ENCODE results near the gene OR51A7. TPM values are rescaled to one million over a fixed set of nuclear protein-coding genes. Genes with fewer than 3 reads are reported as not detected.
"Not testable (repeated sequence)": the region's sequence is repeated elsewhere in the genome, so short reads cannot be mapped to it uniquely, and the experiment has no call there.

The OR51A7 gene
- total RNA-seq, result not detected

GRCh38 chr11:4903484-4903883 is at the start of gene OR51A7:
OR51A7 (plus strand) TSS chr11:4903783; CDS start chr11:4907370, 3,587 bp downstream.
- no peaks in the 10 kb centered on the region for H3K36me3 Mint-ChIP-seq
- POLR2A ChIA-PET, result no interaction called here
- ATAC-seq (ENCODE audit: low read depth), result no peak
- no peaks in the 10 kb centered on the region for H3K9me3 Mint-ChIP-seq
- no peak within 1 kb of the TSS for H3K4me3 Mint-ChIP-seq
- no peak for DNase-seq
- H3K27ac Mint-ChIP-seq, result no peak within 1 kb of the TSS
- H3K4me1 Mint-ChIP-seq, result no peaks in the 10 kb centered on the region
- H3K27me3 Mint-ChIP-seq, result no peaks in the 10 kb centered on the region

- H3K4me1 Mint-ChIP-seq; POLR2A ChIA-PET; DNase-seq; H3K36me3 Mint-ChIP-seq; H3K9me3 Mint-ChIP-seq; H3K27ac Mint-ChIP-seq; ATAC-seq (ENCODE audit: low read depth); H3K4me3 Mint-ChIP-seq; H3K27me3 Mint-ChIP-seq: not testable (repeated sequence)
These were observed 49.3 kb upstream of the OR51A7 start for GRCh38 chr11:4854286-4854685.

- ATAC-seq (ENCODE audit: low read depth), result no peak
These were observed 40.9 kb upstream of the OR51A7 start for GRCh38 chr11:4862447-4863236.

GRCh38 chr11:4863876-4864275 is 39.7 kb upstream of the OR51A7 start:
- no peak for DNase-seq
- POLR2A ChIA-PET, result no interaction called here
- Mint-ChIP-seq H3K36me3 (no peaks in the 10 kb centered on the region), H3K9me3 (peaks cover 2% of the 10 kb centered on the region), H3K27ac (no peak overlapping the region), H3K4me3 (no peak overlapping the region), H3K4me1 (no peaks in the 10 kb centered on the region), H3K27me3 (no peaks in the 10 kb centered on the region)
- no peak for ATAC-seq (ENCODE audit: low read depth)

More at GRCh38 chr11:4862447-4863236, 40.9 kb upstream of the OR51A7 start:
- DNase-seq, result no peak
- peaks cover 2% of the 10 kb centered on the region for H3K9me3 Mint-ChIP-seq
- no peaks in the 10 kb centered on the region for H3K4me1 Mint-ChIP-seq
- no peaks in the 10 kb centered on the region for H3K36me3 Mint-ChIP-seq
- H3K4me3 Mint-ChIP-seq, result no peak overlapping the region
- POLR2A ChIA-PET, result no interaction called here
- no peak overlapping the region for H3K27ac Mint-ChIP-seq
- no peaks in the 10 kb centered on the region for H3K27me3 Mint-ChIP-seq

- Mint-ChIP-seq H3K4me1 (no peaks in the 10 kb centered on the region), H3K27me3 (no peaks in the 10 kb centered on the region), H3K9me3 (peaks cover 2% of the 10 kb centered on the region), H3K27ac (no peak overlapping the region), H3K36me3 (no peaks in the 10 kb centered on the region), H3K4me3 (no peak overlapping the region)
- ATAC-seq (ENCODE audit: low read depth), result no peak
- no peak for DNase-seq
- POLR2A ChIA-PET, result no interaction called here
These were observed 37.7 kb upstream of the OR51A7 start for GRCh38 chr11:4865855-4866254.

- Mint-ChIP-seq H3K27me3 (no peaks in the 10 kb centered on the region), H3K9me3 (no peaks in the 10 kb centered on the region), H3K4me1 (no peaks in the 10 kb centered on the region), H3K36me3 (no peaks in the 10 kb centered on the region), H3K27ac (no peak overlapping the region), H3K4me3 (no peak overlapping the region)
- ATAC-seq (ENCODE audit: low read depth) (no peak), DNase-seq (no peak)
- POLR2A ChIA-PET, result no interaction called here
These were observed 22.4 kb upstream of the OR51A7 start for GRCh38 chr11:4881188-4881587.

- ATAC-seq (ENCODE audit: low read depth), result no peak
- H3K27ac Mint-ChIP-seq, result no peak within 1 kb of the TSS
- H3K9me3 Mint-ChIP-seq, result no peaks in the 10 kb centered on the region
- H3K27me3 Mint-ChIP-seq, result no peaks in the 10 kb centered on the region
- no peak for DNase-seq
- no peak within 1 kb of the TSS for H3K4me3 Mint-ChIP-seq
- no peaks in the 10 kb centered on the region for H3K36me3 Mint-ChIP-seq
- H3K4me1 Mint-ChIP-seq, result no peaks in the 10 kb centered on the region
- POLR2A ChIA-PET, result no interaction called here
These were observed 21.6 kb upstream of the OR51A7 start, which contains the start of gene OR51T1 for GRCh38 chr11:4881860-4882500. OR51T1 (plus strand) TSS chr11:4881900; CDS start chr11:4881900, 0 bp downstream.

- POLR2A ChIA-PET, result no interaction called here
These were observed 21.0 kb upstream of the OR51A7 start for GRCh38 chr11:4882543-4882942.

GRCh38 chr11:4884361-4884760 is 19.2 kb upstream of the OR51A7 start:
- ATAC-seq (ENCODE audit: low read depth) (no peak), DNase-seq (no peak)
- H3K36me3 Mint-ChIP-seq, result no peaks in the 10 kb centered on the region
- H3K27me3 Mint-ChIP-seq, result no peaks in the 10 kb centered on the region
- no peak overlapping the region for H3K4me3 Mint-ChIP-seq
- no peaks in the 10 kb centered on the region for H3K9me3 Mint-ChIP-seq
- no peak overlapping the region for H3K27ac Mint-ChIP-seq
- POLR2A ChIA-PET, result no interaction called here
- no peaks in the 10 kb centered on the region for H3K4me1 Mint-ChIP-seq

More at GRCh38 chr11:4882543-4882942, 21.0 kb upstream of the OR51A7 start:
- H3K9me3 Mint-ChIP-seq, result no peaks in the 10 kb centered on the region
- H3K4me1 Mint-ChIP-seq, result no peaks in the 10 kb centered on the region
- H3K27me3 Mint-ChIP-seq, result no peaks in the 10 kb centered on the region
- H3K4me3 Mint-ChIP-seq, result no peak overlapping the region
- ATAC-seq (ENCODE audit: low read depth), result no peak
- H3K27ac Mint-ChIP-seq, result no peak overlapping the region
- DNase-seq, result no peak
- H3K36me3 Mint-ChIP-seq, result no peaks in the 10 kb centered on the region

GRCh38 chr11:4886186-4886585 is 17.4 kb upstream of the OR51A7 start:
- no peak overlapping the region for H3K4me3 Mint-ChIP-seq
- H3K27me3 Mint-ChIP-seq, result peaks cover 2% of the 10 kb centered on the region
- H3K36me3 Mint-ChIP-seq, result no peaks in the 10 kb centered on the region
- no peaks in the 10 kb centered on the region for H3K4me1 Mint-ChIP-seq
- POLR2A ChIA-PET, result no interaction called here
- H3K9me3 Mint-ChIP-seq, result no peaks in the 10 kb centered on the region
- DNase-seq, result no peak
- no peak for ATAC-seq (ENCODE audit: low read depth)
- H3K27ac Mint-ChIP-seq, result no peak overlapping the region

GRCh38 chr11:4887591-4887990 is 16.0 kb upstream of the OR51A7 start:
- Mint-ChIP-seq H3K9me3 (no peaks in the 10 kb centered on the region), H3K4me3 (no peak overlapping the region), H3K4me1 (no peaks in the 10 kb centered on the region), H3K27me3 (peaks cover 2% of the 10 kb centered on the region), H3K27ac (no peak overlapping the region), H3K36me3 (no peaks in the 10 kb centered on the region)
- no peak for ATAC-seq (ENCODE audit: low read depth)
- DNase-seq, result no peak
- POLR2A ChIA-PET, result no interaction called here

GRCh38 chr11:4890279-4890678 is 13.3 kb upstream of the OR51A7 start:
- H3K9me3 Mint-ChIP-seq, result no peaks in the 10 kb centered on the region
- H3K27me3 Mint-ChIP-seq, result peaks cover 2% of the 10 kb centered on the region
- POLR2A ChIA-PET, result no interaction called here
- DNase-seq (no peak), ATAC-seq (ENCODE audit: low read depth) (no peak)
- H3K36me3 Mint-ChIP-seq, result no peaks in the 10 kb centered on the region
- H3K27ac Mint-ChIP-seq, result no peak overlapping the region
- no peaks in the 10 kb centered on the region for H3K4me1 Mint-ChIP-seq
- no peak overlapping the region for H3K4me3 Mint-ChIP-seq

GRCh38 chr11:4891996-4892640 is 11.5 kb upstream of the OR51A7 start:
- POLR2A ChIA-PET, result no interaction called here
- DNase-seq (no peak), ATAC-seq (ENCODE audit: low read depth) (no peak)
- Mint-ChIP-seq H3K9me3 (no peaks in the 10 kb centered on the region), H3K4me1 (no peaks in the 10 kb centered on the region), H3K36me3 (no peaks in the 10 kb centered on the region), H3K27me3 (peaks cover 2% of the 10 kb centered on the region), H3K27ac (no peak overlapping the region), H3K4me3 (no peak overlapping the region)

GRCh38 chr11:4916581-4916980 is 13.0 kb downstream of the OR51A7 start:
- H3K36me3 Mint-ChIP-seq, result no peaks in the 10 kb centered on the region
- H3K27me3 Mint-ChIP-seq, result no peaks in the 10 kb centered on the region
- H3K4me1 Mint-ChIP-seq, result no peaks in the 10 kb centered on the region
- no peak overlapping the region for H3K4me3 Mint-ChIP-seq
- DNase-seq (no peak), ATAC-seq (ENCODE audit: low read depth) (no peak)
- no peaks in the 10 kb centered on the region for H3K9me3 Mint-ChIP-seq
- POLR2A ChIA-PET, result no interaction called here
- no peak overlapping the region for H3K27ac Mint-ChIP-seq

All from activated naive CD8-positive, alpha-beta T cell treated with anti-CD3 and anti-CD28 coated beads, Interleukin-2, amount 10 ng/mL, durations not matched to agents 7 days and 5 days (primary cell).